Upper lobe of right lung (tissue), 1 donor: Measurements from ENCODE around the gene PMPCA. TPM values are rescaled to one million over a fixed set of nuclear protein-coding genes. Genes with fewer than 3 reads are reported as not detected.

Source experiments
- ATAC-seq: fragments of 200-7000 bp; cut with Tn5 transposase; one replicate; pipeline ENCODE4 v1.9.1; 2020; ENCODE audit warnings: mild to moderate bottlenecking, moderate library complexity
- DNase-seq: peaks from one replicate; pipeline ENCODE4 v3.0.0-alpha.2; 2020
- H3K27ac ChIP-seq: fragments of 200-600 bp; one replicate; pipeline ENCODE4 v1.8.0; 2022
- H3K27me3 ChIP-seq: fragments of 200-600 bp; one replicate; pipeline ENCODE4 v1.8.0; 2022; ENCODE audit warnings: mild to moderate bottlenecking
- H3K36me3 ChIP-seq: fragments of 200-600 bp; one replicate; pipeline ENCODE4 v1.8.0; 2022
- H3K4me1 ChIP-seq: fragments of 200-600 bp; one replicate; pipeline ENCODE4 v1.8.0; 2022
- H3K4me3 ChIP-seq: fragments of 200-600 bp; one replicate; pipeline ENCODE4 v1.8.0; 2022; ENCODE audit warnings: mild to moderate bottlenecking
- H3K9me3 ChIP-seq: fragments of 200-600 bp; one replicate; pipeline ENCODE4 v1.8.0; 2022
- CTCF ChIP-seq: fragments of 200-600 bp; IDR thresholded peaks from one replicate; pipeline ENCODE4 v1.8.0; 2022; ENCODE audit warnings: antibody characterized with exemption
- intact Hi-C: fragments of 100-400 bp; cut with DNase I; formaldehyde crosslinking; loops from one replicate; pipeline ENCODE4 v1.11.0; 2022
- total RNA-seq: library from RNA; stranded (reverse); fragmentation: NEBNext Ultra II Directional; extraction: Animal tissue kit (Norgen Biotek cat#: 25700); gene quantifications from one replicate; pipeline ENCODE4 v1.2.1, GENCODE V29; 2021
- donor health status: DM: no; HTN: yes; CAD: no; lungs with severe emphysema.

PMPCA gene
- total RNA-seq, 1 donor from 2014 or later = 41.9 TPM

DNA sequence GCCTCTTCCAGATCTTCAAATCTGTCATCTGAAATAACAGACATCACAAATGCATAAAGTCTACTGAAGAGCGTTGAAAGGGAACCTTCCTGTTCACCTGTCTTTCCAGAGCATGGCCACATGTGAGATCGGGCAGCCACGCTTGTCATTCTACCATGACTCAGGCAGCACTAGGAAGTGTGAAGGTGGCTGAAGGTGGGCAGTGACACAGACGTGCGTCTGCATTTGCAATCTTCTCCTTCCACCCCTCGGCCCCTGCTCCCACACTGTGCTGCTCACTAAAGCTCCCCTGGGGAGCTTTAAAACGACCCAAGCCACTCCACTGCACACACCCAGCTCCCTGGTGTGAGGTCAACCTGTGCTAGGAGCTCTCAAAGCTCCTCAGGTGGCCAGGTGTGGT is 2.5 kb upstream of the PMPCA start:
- DNase-seq = no peak
- no peak for ATAC-seq
- no peaks in the 10 kb centered on the region for H3K27me3 ChIP-seq
- no peaks in the 10 kb centered on the region for H3K9me3 ChIP-seq
- no peak overlapping the region for H3K27ac ChIP-seq
- peaks cover 21% of the 10 kb centered on the region for H3K4me1 ChIP-seq
- H3K36me3 ChIP-seq = peaks cover 50% of the 10 kb centered on the region
- no peak overlapping the region for H3K4me3 ChIP-seq
- intact Hi-C loops = no loop called here
- TF ChIP-seq CTCF = no peak

DNA sequence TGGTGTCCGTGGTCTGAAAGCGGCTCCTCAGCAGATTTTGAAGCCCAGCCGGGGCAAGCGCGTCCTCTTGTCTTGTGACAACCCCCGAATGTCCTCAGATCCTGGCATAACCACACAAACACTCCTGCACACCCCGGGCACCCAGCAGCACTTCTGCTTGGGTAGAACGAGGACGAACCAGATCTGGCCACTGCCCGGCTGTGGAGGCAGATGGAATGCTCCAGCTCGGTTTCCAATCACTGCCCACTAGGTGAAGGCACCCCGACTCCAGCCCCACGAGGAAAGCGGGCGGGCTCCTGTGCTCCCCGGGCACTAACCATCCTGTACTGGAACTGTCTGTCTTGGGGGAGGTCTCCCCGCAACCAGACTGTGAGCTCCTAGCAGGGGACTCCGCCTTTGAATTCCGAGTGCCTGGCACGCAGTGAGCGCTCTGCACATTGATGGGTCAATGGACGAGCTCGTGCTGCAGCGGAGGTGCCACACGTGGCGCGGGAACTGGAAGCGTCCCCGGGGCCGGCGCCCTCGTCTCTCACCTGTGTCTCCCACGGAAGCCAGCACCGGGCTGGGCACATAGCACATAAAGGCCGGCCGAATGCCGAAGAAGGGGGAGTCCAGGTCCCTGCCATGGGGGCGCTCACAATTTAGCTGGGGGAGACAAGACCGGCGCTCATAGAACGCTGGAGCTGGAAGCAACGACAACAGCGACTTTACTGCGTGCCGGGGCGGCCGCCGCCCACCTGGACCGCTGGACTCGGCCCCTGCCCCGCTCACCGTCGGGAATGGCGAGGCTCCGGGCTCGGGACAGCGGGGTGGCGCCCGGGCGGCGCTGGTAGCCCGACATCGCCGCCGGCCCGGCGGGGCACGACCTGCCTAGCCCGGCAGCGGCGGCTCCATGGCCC is 652 bp upstream of the PMPCA start:
- ATAC-seq (peak; percentile 51), DNase-seq (peak; percentile 76)
- Histone ChIP-seq H3K36me3 (peaks cover 57% of the 10 kb centered on the region), H3K4me1 (peaks cover 21% of the 10 kb centered on the region), H3K27ac (peak overlapping the region; percentile 78), H3K9me3 (no peaks in the 10 kb centered on the region), H3K27me3 (no peaks in the 10 kb centered on the region), H3K4me3 (peak overlapping the region; percentile 98)
- intact Hi-C loops = no loop called here
- no peak for TF ChIP-seq CTCF

- H3K4me1 ChIP-seq = peaks cover 21% of the 10 kb centered on the region
- H3K36me3 ChIP-seq = peaks cover 59% of the 10 kb centered on the region
- H3K27me3 ChIP-seq = no peaks in the 10 kb centered on the region
- no peak for DNase-seq
- intact Hi-C loops = no loop called here
- TF ChIP-seq CTCF = no peak
- no peaks in the 10 kb centered on the region for H3K9me3 ChIP-seq
- no peak overlapping the region for H3K27ac ChIP-seq
- H3K4me3 ChIP-seq = peak overlapping the region; percentile 98
- no peak for ATAC-seq
These were observed 920 bp downstream of the PMPCA start for GRCh38 chr9:136411378-136411777.

GRCh38 chr9:136412962-136413361 is 2.5 kb downstream of the PMPCA start:
- no peak for TF ChIP-seq CTCF
- intact Hi-C loops = no loop called here
- H3K4me1 ChIP-seq = peaks cover 21% of the 10 kb centered on the region
- no peak overlapping the region for H3K4me3 ChIP-seq
- ATAC-seq (no peak), DNase-seq (no peak)
- H3K9me3 ChIP-seq = no peaks in the 10 kb centered on the region
- H3K27me3 ChIP-seq = no peaks in the 10 kb centered on the region
- H3K36me3 ChIP-seq = peaks cover 62% of the 10 kb centered on the region
- H3K27ac ChIP-seq = no peak overlapping the region

DNA sequence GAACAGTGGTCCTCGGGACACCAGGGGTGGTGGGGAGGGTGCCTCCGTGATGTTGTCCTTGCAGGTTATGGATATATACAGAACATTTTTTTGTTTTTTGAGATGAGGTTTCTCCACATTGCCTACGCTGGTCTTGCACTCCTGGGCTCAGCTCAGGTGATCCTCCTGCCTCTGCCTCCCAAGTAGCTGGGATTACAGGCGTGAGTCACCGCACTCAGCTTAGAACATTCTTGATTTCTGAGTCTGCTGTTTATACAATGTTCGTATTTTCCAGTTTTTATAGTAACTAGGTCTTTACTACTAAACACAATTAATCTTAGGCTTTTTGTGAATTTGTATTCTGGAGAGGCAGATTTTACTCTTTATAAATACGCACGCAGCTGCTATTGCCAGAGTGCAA is 6.0 kb downstream of the PMPCA start:
- intact Hi-C loops = no loop called here

More for the DNA sequence above, 6.0 kb downstream of the PMPCA start:
- no peak overlapping the region for H3K27ac ChIP-seq
- H3K4me1 ChIP-seq = peaks cover 6% of the 10 kb centered on the region
- no peaks in the 10 kb centered on the region for H3K27me3 ChIP-seq
- ATAC-seq (no peak), DNase-seq (no peak)
- peaks cover 96% of the 10 kb centered on the region for H3K36me3 ChIP-seq
- no peak for TF ChIP-seq CTCF
- no peak overlapping the region for H3K4me3 ChIP-seq
- H3K9me3 ChIP-seq = no peaks in the 10 kb centered on the region
